Measurements from ENCODE around the gene SPRY4. TPM values are rescaled to one million over a fixed set of nuclear protein-coding genes. Genes with fewer than 3 reads are reported as not detected.
A peak's percentile ranks its signal among the peaks of the same experiment; 100 is the strongest.

The SPRY4 gene
- total and polyA plus RNA-seq, 2 of the 4 experiments (the other 2 are of a cell fraction) = 8.4 to 21.0 TPM

DNA sequence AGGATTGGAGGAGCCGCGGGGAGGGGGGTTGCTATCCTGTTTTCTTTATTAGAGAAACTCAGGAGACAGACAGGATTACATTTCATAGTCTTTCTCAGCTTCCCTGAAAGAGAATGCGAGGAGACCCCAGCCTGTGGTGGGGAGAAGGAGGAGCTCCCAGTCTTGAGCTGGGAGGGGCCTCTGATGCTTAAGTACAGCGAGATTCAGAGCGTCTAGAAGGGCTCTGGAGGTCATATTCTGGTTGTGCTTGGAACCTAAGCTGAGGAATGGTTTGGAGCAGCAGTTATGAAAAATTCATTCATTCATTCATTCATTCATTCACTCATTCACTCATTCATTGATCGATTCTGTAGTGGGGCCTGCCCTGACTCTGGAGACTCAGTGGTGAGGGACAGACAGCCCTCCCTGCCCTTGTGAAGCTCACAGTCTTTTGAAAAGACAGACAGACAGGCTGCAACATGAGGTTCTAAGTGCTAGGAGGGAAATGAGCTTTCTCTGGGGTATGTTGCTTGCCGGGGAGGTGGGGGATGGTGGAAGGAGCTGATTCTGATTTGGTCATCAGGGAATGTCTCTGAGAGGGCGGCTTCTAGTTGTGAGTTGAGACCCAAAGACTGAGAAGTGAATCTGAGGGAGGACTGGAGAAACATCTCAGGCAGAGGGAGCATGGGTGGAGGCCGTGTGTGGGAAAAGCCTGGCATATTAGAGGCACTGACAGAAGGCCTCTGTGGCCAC is 2.5 kb upstream of the SPRY4 start:
- Histone ChIP-seq H3K56ac (ENCODE audit: extremely low read depth, insufficient read depth, low read length) (peak overlapping the region; percentile 96), H2BK5ac (ENCODE audit: low read depth, low read length, poor library complexity, severe bottlenecking) (peak overlapping the region; percentile 97), H3K23ac (ENCODE audit: low read depth, low read length) (peak overlapping the region; percentile 97), H3K9me1 (ENCODE audit: insufficient read depth, low read length) (peaks cover 9% of the 10 kb centered on the region), H3K27me3 (ENCODE audit: control insufficient read depth, insufficient read depth, low read length) (no peaks in the 10 kb centered on the region), H3K4me1 (ENCODE audit: control insufficient read depth, insufficient read depth, low read length) (peaks cover 17% of the 10 kb centered on the region), H3K18ac (ENCODE audit: low read depth, low read length) (peak overlapping the region; percentile 39), H3K27ac (ENCODE audit: insufficient read depth, low read length) (peak overlapping the region; percentile 100), H3K9ac (ENCODE audit: low read depth, low read length) (peak overlapping the region; percentile 85), H3K79me1 (ENCODE audit: low read depth in 1 of 2, low read length in 2 of 2) (peaks cover 39 to 55% of the 10 kb centered on the region in 2 experiments), H4K20me1 (ENCODE audit: insufficient read depth, low read length) (peaks cover 25% of the 10 kb centered on the region), H3K4ac (ENCODE audit: low read depth, low read length) (peak overlapping the region; percentile 97), H2AFZ (replicated peaks; ENCODE audit: low read length, poor library complexity) (peak overlapping the region; percentile 76), H4K91ac (ENCODE audit: insufficient read depth, low read depth, low read length) (peak overlapping the region; percentile 99), H3K9me3 (ENCODE audit: control insufficient read depth, insufficient read depth, low read length) (no peaks in the 10 kb centered on the region), H2BK120ac (ENCODE audit: low read depth, low read length) (peak overlapping the region; percentile 94), H4K5ac (ENCODE audit: low read depth, low read length) (peak overlapping the region; percentile 37; the same call in 1 of the 2 replicates), H3K4me2 (ENCODE audit: low read depth, low read length) (peak overlapping the region; percentile 96), H2BK20ac (ENCODE audit: low read depth, low read length) (peak overlapping the region; percentile 83), H3K36me3 (ENCODE audit: control insufficient read depth, insufficient read depth, low read length) (no peaks in the 10 kb centered on the region; the same call in 1 of the 2 replicates), H3K4me3 (ENCODE audit: insufficient read depth, low read depth, low read length) (no peak overlapping the region), H4K8ac (ENCODE audit: low read depth in 2 of 2, low read length in 2 of 2) (peak overlapping the region; percentile 98 to 99), H3K14ac (replicated peaks; ENCODE audit: low read depth, low read length) (peak overlapping the region; percentile 99), H2BK15ac (ENCODE audit: low read depth, low read length) (peak overlapping the region; percentile 99; the same call in 2 of the 3 replicates), H2AK9ac (replicated peaks; ENCODE audit: low read depth, low read length, poor library complexity) (peak overlapping the region; percentile 37), H2AK5ac (ENCODE audit: low read depth, low read length) (peak overlapping the region; percentile 93)
- 0% methylated on average over 2 of the region's 9 CpGs; no CpG with 5 or more reads in 1 of the 2 experiments for WGBS, 2 experiments (ENCODE audit: extremely low coverage in 2 of 2, insufficient read length in 1 of 2)
- ATAC-seq (ENCODE audit: low read depth) (peak; percentile 10), DNase-seq (peak; percentile 84)
- in situ Hi-C loops (cut with MboI; ENCODE audit: low sequenced_read_pairs) = no loop called here
- ChIA-PET POLR2A (ENCODE audit: unreplicated experiment) (interaction anchor here (1.0 to 1.1 kb wide), 2 partner anchors 29 to 114 kb away, joined by 3 to 4 read pairs; no protein-coding TSS in a partner anchor), CTCF (interaction anchor here (0.6 to 1.4 kb wide), 4 partner anchors 30 to 222 kb away, joined by 3 to 5 read pairs (median 4); no protein-coding TSS in a partner anchor)
- TF ChIP-seq SMC3 (IDR thresholded peaks at IDR 0.05; ENCODE audit: low read depth, low read length) = peak; percentile 47
- no peak for TF ChIP-seq CHD1 (IDR thresholded peaks at IDR 0.05; ENCODE audit: low read depth, low read length)
- no peak for TF ChIP-seq MAFK (IDR thresholded peaks at IDR 0.05; ENCODE audit: low read depth, low read length)
- peak; percentile 43 for TF ChIP-seq RAD21 (IDR thresholded peaks at IDR 0.05; ENCODE audit: low read length)
- no peak for TF ChIP-seq BHLHE40 (IDR thresholded peaks at IDR 0.05; ENCODE audit: low read depth, low read length)
- TF ChIP-seq, protein P1, sequence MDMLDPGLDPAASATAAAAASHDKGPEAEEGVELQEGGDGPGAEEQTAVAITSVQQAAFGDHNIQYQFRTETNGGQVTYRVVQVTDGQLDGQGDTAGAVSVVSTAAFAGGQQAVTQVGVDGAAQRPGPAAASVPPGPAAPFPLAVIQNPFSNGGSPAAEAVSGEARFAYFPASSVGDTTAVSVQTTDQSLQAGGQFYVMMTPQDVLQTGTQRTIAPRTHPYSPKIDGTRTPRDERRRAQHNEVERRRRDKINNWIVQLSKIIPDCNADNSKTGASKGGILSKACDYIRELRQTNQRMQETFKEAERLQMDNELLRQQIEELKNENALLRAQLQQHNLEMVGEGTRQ (IDR thresholded peaks at IDR 0.05; ENCODE audit: low read depth, low read length) = no peak
- 0 out of 2 replicates have a peak, but pooled peaks have one; percentile 15 for TF ChIP-seq MXI1 (IDR thresholded peaks at IDR 0.05; ENCODE audit: borderline replicate concordance, low read depth, low read length)
- TF ChIP-seq, protein P2, sequence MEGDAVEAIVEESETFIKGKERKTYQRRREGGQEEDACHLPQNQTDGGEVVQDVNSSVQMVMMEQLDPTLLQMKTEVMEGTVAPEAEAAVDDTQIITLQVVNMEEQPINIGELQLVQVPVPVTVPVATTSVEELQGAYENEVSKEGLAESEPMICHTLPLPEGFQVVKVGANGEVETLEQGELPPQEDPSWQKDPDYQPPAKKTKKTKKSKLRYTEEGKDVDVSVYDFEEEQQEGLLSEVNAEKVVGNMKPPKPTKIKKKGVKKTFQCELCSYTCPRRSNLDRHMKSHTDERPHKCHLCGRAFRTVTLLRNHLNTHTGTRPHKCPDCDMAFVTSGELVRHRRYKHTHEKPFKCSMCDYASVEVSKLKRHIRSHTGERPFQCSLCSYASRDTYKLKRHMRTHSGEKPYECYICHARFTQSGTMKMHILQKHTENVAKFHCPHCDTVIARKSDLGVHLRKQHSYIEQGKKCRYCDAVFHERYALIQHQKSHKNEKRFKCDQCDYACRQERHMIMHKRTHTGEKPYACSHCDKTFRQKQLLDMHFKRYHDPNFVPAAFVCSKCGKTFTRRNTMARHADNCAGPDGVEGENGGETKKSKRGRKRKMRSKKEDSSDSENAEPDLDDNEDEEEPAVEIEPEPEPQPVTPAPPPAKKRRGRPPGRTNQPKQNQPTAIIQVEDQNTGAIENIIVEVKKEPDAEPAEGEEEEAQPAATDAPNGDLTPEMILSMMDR (conservative IDR thresholded peaks at IDR 0.05; ENCODE audit: low read depth, low read length) = peak; percentile 27
- peak; percentile 73; the same call in 1 of the 2 replicates for TF ChIP-seq POLR2A (IDR thresholded peaks at IDR 0.05; ENCODE audit: low read depth, low read length)
- peak; percentile 20; the same call in 1 of the 2 replicates for TF ChIP-seq MAZ (IDR thresholded peaks at IDR 0.05; ENCODE audit: borderline replicate concordance, low read depth, low read length)
- BruUV-seq (replicated peaks) = no TSS peak
- intact Hi-C loops (cut with micrococcal nuclease) = no loop called here
- dilution Hi-C loops (cut with HindIII; ENCODE audit: low sequenced_read_pairs, unreplicated experiment) = no loop called here

Data from IMR-90 (cell line).